ENCODE results near the gene CDHR5. TPM values are rescaled to one million over a fixed set of nuclear protein-coding genes. Genes with fewer than 3 reads are reported as not detected.

The CDHR5 gene
- polyA plus RNA-seq, 1 donor (not counting 4 experiments of a cell fraction or from before 2014, with no cell fraction given), result not detected

- no peak overlapping the region for H3K4me2 ChIP-seq (ENCODE audit: control insufficient read depth, extremely low read depth, insufficient read depth, low read depth, low read length)
- no peaks in the 10 kb centered on the region for H3K9me1 ChIP-seq (ENCODE audit: control insufficient read depth, extremely low read depth, insufficient read depth, low read length)
- no peaks in the 10 kb centered on the region for H4K20me1 ChIP-seq (ENCODE audit: control insufficient read depth, extremely low read depth, insufficient read depth, low read length)
- H3K79me2 ChIP-seq (ENCODE audit: control insufficient read depth, insufficient read depth, low read length), result no peaks in the 10 kb centered on the region
- H3K27ac ChIP-seq (ENCODE audit: control insufficient read depth, insufficient read depth, low read length), result no peak overlapping the region
- H2AFZ ChIP-seq (ENCODE audit: control insufficient read depth, low read length), result no peak overlapping the region
- H3K4me1 ChIP-seq (ENCODE audit: control insufficient read depth, extremely low read depth, insufficient read depth, low read length), result no peaks in the 10 kb centered on the region
- no peaks in the 10 kb centered on the region for H3K36me3 ChIP-seq (ENCODE audit: control insufficient read depth in 2 of 2, extremely low read depth in 1 of 2, insufficient read depth in 2 of 2, low read length in 2 of 2)
- no peak for TF ChIP-seq CTCF (optimal IDR thresholded peaks at IDR 0.05 in 1 of 3, IDR thresholded peaks at IDR 0.05 in 1 of 3, conservative IDR thresholded peaks at IDR 0.05 in 1 of 3; ENCODE audit: extremely low read depth in 1 of 3, insufficient read depth in 2 of 3, low read length in 3 of 3)
- no peak for TF ChIP-seq EZH2 (IDR thresholded peaks at IDR 0.05; ENCODE audit: low read length)
- H3K4me3 ChIP-seq (ENCODE audit: control insufficient read depth in 2 of 3, extremely low read depth in 1 of 3, insufficient read depth in 2 of 3, low read depth in 1 of 3, low read length in 3 of 3), result no peak overlapping the region
- no peaks in the 10 kb centered on the region for H3K27me3 ChIP-seq (ENCODE audit: control insufficient read depth, extremely low read depth, insufficient read depth, low read length)
- H3K9me3 ChIP-seq (ENCODE audit: control insufficient read depth, low read depth, low read length), result no peaks in the 10 kb centered on the region
- DNase-seq (ENCODE audit: low read depth, low spot score), result no peak
- no peak for FAIRE-seq
- no peak overlapping the region for H3K9ac ChIP-seq (ENCODE audit: control insufficient read depth, extremely low read depth, insufficient read depth, low read length)
- dilution Hi-C loops (cut with MboI; ENCODE audit: extremely low pct_ligation_motif_present, low sequenced_read_pairs), result no loop called here
Observed at GRCh38 chr11:625636-626268, 997 bp upstream of the CDHR5 start.

- H3K27ac ChIP-seq (ENCODE audit: control insufficient read depth, insufficient read depth, low read length), result no peak overlapping the region
- H4K20me1 ChIP-seq (ENCODE audit: control insufficient read depth, extremely low read depth, insufficient read depth, low read length), result no peaks in the 10 kb centered on the region
- no peaks in the 10 kb centered on the region for H3K9me1 ChIP-seq (ENCODE audit: control insufficient read depth, extremely low read depth, insufficient read depth, low read length)
- H3K4me1 ChIP-seq (ENCODE audit: control insufficient read depth, extremely low read depth, insufficient read depth, low read length), result no peaks in the 10 kb centered on the region
- H3K4me3 ChIP-seq (ENCODE audit: control insufficient read depth in 2 of 3, extremely low read depth in 1 of 3, insufficient read depth in 2 of 3, low read depth in 1 of 3, low read length in 3 of 3), result no peak overlapping the region
- no peak overlapping the region for H2AFZ ChIP-seq (ENCODE audit: control insufficient read depth, low read length)
- no peak overlapping the region for H3K9ac ChIP-seq (ENCODE audit: control insufficient read depth, extremely low read depth, insufficient read depth, low read length)
- dilution Hi-C loops (cut with MboI; ENCODE audit: extremely low pct_ligation_motif_present, low sequenced_read_pairs), result no loop called here
- no peak for FAIRE-seq
- no peaks in the 10 kb centered on the region for H3K79me2 ChIP-seq (ENCODE audit: control insufficient read depth, insufficient read depth, low read length)
- H3K9me3 ChIP-seq (ENCODE audit: control insufficient read depth, low read depth, low read length), result no peaks in the 10 kb centered on the region
- H3K4me2 ChIP-seq (ENCODE audit: control insufficient read depth, extremely low read depth, insufficient read depth, low read depth, low read length), result no peak overlapping the region
- DNase-seq (ENCODE audit: low read depth, low spot score), result no peak
- H3K36me3 ChIP-seq (ENCODE audit: control insufficient read depth in 2 of 2, extremely low read depth in 1 of 2, insufficient read depth in 2 of 2, low read length in 2 of 2), result no peaks in the 10 kb centered on the region
- H3K27me3 ChIP-seq (ENCODE audit: control insufficient read depth, extremely low read depth, insufficient read depth, low read length), result no peaks in the 10 kb centered on the region
- TF ChIP-seq CTCF (optimal IDR thresholded peaks at IDR 0.05 in 1 of 3, IDR thresholded peaks at IDR 0.05 in 1 of 3, conservative IDR thresholded peaks at IDR 0.05 in 1 of 3; ENCODE audit: extremely low read depth in 1 of 3, insufficient read depth in 2 of 3, low read length in 3 of 3) (no peak), EZH2 (IDR thresholded peaks at IDR 0.05; ENCODE audit: low read length) (no peak)
Observed at GRCh38 chr11:623999-624704, 603 bp downstream of the CDHR5 start.

Data from keratinocyte (primary cell).